NCI-H524 (cell line): ENCODE data around the gene DNAJC9.
"Not testable (repeated sequence)": the region's sequence is repeated elsewhere in the genome, so short reads cannot be mapped to it uniquely, and the experiment has no call there.

Experiments used
- DNase-seq, 2 experiments: peaks; one replicate each; lab custom pipeline; 2025; lab: John Stamatoyannopoulos, UW

The DNAJC9 gene, protein sequence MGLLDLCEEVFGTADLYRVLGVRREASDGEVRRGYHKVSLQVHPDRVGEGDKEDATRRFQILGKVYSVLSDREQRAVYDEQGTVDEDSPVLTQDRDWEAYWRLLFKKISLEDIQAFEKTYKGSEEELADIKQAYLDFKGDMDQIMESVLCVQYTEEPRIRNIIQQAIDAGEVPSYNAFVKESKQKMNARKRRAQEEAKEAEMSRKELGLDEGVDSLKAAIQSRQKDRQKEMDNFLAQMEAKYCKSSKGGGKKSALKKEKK

DNA sequence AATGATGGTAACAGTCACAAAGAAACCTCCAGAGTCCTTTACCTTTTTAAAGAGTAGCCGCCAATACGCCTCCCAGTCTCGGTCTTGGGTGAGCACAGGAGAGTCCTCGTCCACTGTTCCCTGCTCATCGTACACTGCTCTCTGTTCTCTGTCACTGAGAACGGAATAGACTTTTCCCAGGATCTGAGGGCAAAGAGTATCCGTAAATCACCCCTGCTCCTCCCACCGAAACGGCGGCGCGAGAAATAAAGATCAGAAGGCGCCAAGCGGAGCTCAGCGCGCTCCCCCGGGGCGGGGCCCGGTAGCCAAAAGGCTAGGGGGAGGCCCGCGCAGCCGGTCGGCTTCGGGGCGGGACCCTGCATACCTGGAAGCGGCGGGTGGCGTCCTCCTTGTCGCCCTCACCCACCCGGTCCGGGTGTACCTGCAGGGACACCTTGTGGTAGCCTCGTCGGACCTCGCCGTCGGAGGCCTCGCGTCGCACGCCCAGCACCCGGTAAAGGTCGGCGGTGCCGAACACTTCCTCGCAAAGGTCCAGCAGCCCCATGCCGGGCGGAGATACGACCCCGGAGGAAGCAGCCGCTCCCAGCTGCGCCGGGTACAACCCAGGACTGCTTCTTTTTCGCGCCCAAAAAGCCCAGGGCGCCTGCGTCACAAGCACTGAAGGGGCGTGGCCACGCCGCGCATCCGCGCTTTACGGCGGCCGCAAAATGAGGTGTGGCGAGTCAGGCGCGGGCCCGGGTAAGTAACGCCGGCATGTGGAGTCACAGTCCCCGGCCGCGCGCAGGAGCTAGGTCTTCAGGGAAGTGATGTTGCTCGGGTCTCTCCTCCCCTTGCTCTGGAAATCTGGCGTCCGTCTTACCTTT lies at the start of gene DNAJC9:
TSS of gene DNAJC9 (minus strand) at position 610 of the 863 bp plus-strand sequence. CDS start at position 544, 66 bp downstream.
- peak; percentile 33 to 83 for DNase-seq

- DNase-seq: no peak
Measured at GRCh38 chr10:73293461-73293860, 46.4 kb upstream of the DNAJC9 start.

GRCh38 chr10:73289958-73290357 lies 42.9 kb upstream of the DNAJC9 start:
- no peak for DNase-seq

- no peak for DNase-seq
Measured at GRCh38 chr10:73287441-73287840, 40.4 kb upstream of the DNAJC9 start.

DNA sequence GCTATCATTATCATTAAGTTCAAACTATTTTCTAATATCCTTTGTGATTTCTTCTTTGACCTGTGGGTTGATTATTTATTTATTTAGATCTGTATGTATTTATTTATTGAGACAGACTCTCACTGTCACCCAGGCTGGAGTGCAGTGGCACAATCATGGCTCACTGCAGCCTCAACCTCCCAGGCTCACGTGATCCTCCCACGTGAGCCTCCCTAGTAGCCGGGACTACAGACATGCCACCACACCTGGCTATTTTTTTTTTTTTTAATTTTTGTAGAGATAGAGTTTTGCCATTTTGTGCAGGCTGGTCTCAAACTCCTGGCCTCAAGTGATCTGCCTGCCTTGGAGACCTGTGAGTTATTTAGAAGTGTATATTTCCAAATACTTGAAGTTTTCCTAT lies 34.0 kb upstream of the DNAJC9 start:
- no peak for DNase-seq

GRCh38 chr10:73264423-73264822 lies 17.4 kb upstream of the DNAJC9 start:
- no peak for DNase-seq

GRCh38 chr10:73263693-73264347 lies 16.8 kb upstream of the DNAJC9 start:
- peak in 1 of 2 experiments; percentile 8 for DNase-seq

- no peak for DNase-seq
Measured at GRCh38 chr10:73262880-73263555, 16.0 kb upstream of the DNAJC9 start.

DNA sequence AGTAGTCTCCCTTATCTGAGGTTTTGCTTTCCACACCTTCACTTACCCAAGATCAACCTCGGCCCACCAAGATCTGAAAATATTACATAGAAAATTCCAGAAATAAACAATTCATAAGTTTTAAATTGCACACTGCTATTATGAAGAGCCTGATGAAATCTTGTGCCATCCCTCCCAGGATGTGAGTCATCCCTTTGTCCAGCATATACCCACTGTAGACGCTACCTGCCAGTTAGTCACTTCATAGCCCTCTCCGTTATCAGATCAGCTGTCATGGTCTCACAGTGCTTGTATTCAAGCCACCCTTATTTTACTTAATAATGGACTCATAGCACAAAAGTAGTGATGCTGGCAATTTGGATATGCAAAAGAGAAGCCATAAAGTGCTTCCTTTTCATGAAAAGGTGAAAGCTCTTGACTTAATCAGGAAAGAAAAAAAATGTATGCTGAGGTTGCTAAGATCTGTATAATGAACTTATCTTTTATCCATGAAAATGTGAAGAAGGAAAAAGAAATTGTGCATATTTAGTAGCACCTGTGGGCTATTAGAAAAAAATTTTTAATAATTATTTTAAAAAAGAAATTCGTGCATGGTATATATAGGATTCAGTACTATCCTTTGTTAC lies 15.2 kb upstream of the DNAJC9 start:
- DNase-seq: no peak

DNA sequence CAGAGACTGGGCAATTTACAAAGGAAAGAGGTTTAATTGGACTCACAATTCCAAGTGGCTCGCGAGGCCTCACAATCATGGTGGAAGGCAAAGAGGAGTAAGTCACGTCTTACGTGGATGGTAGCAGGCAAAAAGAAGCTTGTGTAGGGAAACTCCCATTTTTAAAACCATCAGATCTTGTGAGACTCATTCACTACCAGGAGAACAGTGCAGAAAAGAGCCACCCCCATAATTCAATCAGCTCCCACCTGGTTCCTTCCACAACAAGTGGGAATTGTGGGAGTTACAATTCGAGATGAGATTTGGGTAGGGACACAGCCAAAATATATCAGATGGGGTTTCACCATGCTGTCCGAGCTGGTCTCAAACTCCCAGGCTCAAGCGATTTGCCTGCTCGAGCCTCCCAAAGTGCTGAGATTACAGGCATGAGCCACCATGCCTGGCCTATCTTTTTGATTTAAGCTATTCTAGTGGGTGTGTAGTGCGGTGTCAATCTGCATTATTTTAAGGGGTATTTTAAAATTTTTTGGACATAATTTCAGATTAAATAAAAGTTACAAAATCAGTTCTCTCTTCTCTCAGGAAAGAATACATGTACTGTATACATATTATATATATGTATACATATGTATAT lies 14.4 kb upstream of the DNAJC9 start:
- no peak for DNase-seq

GRCh38 chr10:73258612-73259011 lies 11.6 kb upstream of the DNAJC9 start:
- DNase-seq: not testable (repeated sequence)

DNA sequence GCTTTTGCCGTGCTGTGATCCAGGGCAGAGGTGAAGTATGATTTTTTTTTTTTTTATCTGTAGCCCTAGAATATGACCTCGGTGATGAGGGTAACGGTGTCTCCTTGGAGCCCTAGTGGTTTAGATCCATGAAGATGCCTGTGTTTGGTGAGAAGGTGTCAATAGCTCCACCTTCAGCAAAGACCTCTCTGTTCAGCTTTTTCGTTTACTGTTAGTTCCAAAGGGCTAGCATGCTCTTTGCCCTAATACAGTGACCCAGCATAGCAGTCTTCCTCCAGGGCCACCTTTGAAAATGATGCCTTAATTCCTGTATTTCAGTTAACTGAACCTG lies 6.1 kb upstream of the DNAJC9 start:
- DNase-seq: no peak

DNA sequence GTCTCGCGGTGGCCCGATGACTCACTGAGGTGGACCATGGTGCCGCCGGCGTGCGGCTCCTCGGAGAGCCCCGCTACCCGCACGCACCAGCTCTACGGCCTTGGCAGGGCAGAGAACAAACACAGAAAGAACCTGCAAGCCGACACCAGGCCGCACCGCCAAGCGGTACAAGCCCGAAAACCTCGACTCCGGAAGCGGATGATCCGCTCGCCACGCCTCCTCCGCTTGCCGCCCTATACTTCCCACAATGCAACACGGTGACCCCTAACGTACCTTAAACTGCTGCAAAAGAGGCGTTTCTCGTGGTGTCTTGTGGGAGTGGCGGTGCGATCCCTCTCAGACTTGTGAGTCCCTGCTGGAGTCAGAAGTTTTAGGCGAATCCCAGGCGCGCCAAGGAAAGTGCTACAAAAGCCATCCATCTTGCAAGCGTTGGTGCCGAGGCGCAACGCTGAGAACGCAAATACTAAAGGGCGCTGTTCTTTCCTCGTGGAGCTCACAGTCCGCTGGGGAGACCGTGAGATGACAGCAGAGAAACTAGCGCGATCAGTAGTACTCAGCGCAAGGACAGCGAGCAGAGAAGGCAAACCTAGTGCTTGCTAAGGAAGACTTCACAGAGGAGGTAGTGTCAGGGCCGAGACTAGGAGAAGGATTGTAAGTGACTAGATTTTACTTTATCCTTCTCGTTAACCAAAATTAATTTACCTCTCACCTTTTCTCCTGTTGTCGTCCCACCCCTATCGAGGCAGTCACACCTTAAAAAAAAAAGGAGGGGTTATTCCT lies 5.6 kb upstream of the DNAJC9 start, which contains the start of gene MRPS16:
TSS of gene MRPS16 (minus strand) at position 200 of the 780 bp plus-strand sequence. CDS start at position 38, 162 bp downstream.
- DNase-seq: peak; percentile 80 to 88

DNA sequence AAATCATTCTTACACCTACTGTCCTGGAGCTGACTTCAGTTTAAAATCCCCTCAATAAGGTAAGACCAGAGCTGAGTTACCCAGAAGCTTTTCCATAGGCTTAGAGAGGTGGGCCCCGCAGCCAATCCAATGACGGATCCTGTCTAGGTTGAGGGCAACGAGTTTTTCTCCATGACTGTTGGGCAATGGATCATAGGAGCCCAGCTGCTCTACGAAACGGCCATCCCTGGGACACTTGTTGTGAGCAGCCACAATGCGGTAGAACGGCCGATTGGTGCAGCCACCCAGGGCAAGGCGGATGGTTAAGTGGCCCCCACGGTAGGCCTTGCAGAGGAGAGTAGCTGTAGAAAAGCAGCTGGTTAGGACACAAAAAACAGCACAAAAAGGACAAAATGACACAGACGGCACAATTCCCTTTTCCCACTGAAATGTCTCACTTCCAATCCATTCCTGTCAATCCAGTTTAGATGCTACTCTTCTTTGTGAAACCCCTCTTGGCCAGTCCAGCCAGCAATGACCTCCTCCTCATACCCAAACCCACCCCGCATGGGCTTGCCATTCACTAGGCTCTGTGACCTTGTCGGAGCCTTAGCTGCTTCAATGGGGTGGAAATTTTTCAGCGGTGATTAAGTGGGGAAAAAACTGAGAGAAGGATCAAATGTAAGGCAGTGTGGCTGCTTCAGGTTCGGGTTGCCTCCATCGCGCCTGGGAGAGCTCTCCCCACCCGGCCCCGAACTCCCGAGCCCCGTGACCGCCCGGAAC lies 4.8 kb upstream of the DNAJC9 start:
- no peak for DNase-seq

DNA sequence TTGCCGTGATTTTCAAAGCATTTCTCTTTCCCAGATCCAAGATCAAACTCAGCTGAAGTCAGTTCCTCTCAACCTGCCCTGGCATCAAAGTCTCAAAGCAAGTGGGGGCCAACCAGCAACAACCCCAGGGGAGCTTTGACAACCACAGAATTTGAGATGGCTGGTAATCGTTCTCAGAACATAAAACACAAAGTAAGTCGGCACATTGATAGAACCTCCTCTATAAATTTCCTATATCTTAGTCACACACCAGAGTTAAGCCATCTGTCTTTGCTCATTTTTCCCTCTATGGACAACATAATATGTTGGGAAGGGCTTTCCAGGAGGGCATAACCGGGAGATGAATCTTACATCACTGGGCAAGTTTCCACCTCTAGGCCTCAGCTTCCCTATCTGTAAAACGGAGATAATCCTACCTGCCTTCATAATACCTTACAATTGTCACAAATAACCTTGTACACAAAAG lies 1.2 kb upstream of the DNAJC9 start:
- DNase-seq: no peak

DNA sequence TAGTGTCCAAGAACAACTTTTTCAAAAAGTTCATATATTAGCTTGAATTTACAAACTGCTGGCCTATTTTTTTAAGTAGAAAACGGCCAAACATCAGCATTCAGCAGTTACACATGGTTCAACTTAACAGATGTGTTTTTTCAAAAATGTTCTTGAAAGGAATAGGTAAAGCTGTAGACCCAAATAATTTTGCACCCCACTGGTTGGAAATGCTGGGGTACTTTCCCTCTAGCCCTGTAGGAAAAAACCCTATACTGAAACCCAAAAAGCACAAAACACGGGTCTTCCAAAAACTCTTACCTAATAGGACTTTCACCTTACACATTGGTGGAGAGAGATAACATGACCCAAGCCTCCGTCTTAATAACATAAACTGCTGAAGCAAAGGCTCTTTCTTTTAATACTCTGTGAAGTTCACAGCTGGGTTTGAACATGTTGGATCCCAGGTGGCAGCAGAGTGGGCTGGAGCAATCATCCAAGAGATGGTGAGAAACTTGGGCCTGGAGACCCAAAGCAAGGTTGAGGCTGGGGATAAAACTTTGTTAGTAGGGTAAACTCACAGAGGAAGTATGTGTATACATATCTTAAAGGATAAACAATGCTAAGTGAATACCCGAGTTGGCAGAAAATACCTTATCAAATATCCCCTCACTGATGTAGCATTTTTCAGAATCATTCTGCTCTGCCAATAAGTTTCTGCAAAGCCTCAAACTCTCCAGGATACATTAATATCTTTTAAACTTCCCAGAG lies 629 bp upstream of the DNAJC9 start:
- DNase-seq: no peak

DNA sequence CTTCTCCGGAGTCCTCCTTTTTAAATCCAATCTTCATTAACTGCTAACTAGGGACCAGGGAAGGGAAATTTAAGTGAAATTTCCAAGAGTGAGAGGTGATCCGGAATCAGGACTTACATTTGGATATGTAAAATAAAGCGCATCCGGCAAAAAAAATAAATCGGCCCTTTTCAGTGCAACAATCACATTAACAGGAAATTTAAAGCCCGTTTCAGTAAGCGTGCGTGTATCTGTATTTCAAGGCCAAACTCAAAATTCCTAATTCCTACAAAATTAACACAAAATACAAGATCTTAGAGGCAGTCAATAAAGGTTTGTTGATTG lies 771 bp downstream of the DNAJC9 start:
- DNase-seq: no peak

DNA sequence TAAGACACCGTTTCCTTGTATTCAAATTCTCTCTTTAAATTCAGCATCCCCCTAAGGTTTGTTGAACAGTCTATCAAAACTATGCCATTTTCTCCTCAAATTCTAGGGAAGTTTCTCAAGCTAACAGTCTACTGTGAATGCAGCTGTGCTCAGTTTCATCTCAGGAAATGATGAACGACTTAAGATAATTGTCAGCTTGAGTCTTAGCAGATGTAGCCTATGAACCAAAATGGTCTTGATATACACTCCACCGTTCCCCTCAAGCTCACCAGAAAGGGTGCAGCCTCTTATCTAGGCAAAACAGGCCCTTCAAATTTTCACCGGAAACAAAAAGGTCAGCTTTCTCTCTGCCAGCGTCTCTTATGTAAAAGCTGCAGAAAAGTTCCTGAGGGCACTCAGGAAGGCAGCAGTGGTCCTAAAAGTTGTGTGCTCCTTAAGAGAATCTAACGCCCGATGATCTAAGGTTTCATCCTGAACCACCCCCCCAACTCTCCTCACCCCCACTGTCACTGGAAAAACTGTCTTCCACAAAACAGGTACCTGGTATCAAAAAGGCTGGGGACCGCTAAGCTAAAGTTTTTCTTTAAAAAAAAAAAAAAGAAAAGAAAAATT lies 2.1 kb downstream of the DNAJC9 start:
- DNase-seq: peak in 1 of 2 experiments; percentile 1

- no peak for DNase-seq
Measured at GRCh38 chr10:73239908-73240307, 7.1 kb downstream of the DNAJC9 start.
